Measurements from ENCODE around the gene CLIC5. TPM values are rescaled to one million over a fixed set of nuclear protein-coding genes. Genes with fewer than 3 reads are reported as not detected.

Gene CLIC5
- total RNA-seq, 1 experiment from 2014 or later: 0.20 TPM

DNA sequence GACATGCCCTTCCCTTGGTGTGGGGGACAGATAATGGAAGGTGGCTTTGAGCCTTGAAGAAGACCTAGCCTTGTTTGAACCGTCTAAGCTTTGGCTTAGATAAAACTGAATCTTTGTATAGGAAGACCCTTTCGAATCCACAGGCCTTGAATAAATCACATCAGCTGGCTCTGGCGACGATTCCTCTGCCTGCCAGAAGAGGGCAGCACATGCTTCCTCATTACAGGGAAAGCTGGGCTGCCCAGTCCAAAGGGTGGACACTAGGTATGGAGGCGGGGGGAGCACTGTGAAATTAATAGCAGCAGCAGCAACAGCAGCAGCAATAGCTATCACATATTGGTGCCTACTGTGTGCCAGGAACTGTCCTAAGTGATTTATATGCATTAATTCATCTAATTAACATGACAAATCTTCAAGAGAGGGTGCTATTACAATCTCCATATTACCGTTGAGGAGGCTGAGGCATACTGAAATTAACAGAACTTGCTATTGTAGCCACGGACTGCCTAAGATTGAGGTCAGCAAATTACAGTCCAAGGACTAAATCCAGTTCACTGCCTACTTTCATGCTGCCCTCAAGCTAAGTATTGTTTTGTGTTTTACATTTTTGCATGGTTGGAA, 85.1 kb downstream of the CLIC5 start:
- Histone ChIP-seq H2BK12ac (ENCODE audit: insufficient read length, low read depth, low read length) (no peak overlapping the region), H3K4ac (ENCODE audit: low read depth, low read length) (no peak overlapping the region), H3K18ac (ENCODE audit: insufficient read length, low read depth, low read length) (no peak overlapping the region), H4K8ac (replicated peaks; ENCODE audit: insufficient read length, low read depth, low read length) (no peak overlapping the region), H2BK120ac (ENCODE audit: low read depth, low read length, poor library complexity, severe bottlenecking) (no peak overlapping the region), H2BK15ac (ENCODE audit: low read depth, low read length) (no peak overlapping the region), H3K23ac (ENCODE audit: insufficient read length, low read depth, low read length) (no peak overlapping the region), H3T11ph (ENCODE audit: low read length) (no peak overlapping the region), H3K9me3 (ENCODE audit: control insufficient read depth, low read depth, low read length) (no peaks in the 10 kb centered on the region), H3K9ac (ENCODE audit: extremely low read depth, insufficient read length, low read length) (no peak overlapping the region), H2AFZ (ENCODE audit: low read length) (no peak overlapping the region), H2AK5ac (ENCODE audit: insufficient read length, low read length) (no peak overlapping the region), H4K5ac (ENCODE audit: insufficient read length, low read depth, low read length) (no peak overlapping the region), H3K27ac (ENCODE audit: insufficient read length, low read depth, low read length) (no peak overlapping the region), H3K79me2 (ENCODE audit: insufficient read depth, low read length) (no peaks in the 10 kb centered on the region), H3K23me2 (ENCODE audit: insufficient read length, low read depth, low read length, poor library complexity, severe bottlenecking) (no peaks in the 10 kb centered on the region), H3K56ac (ENCODE audit: insufficient read length, low read depth, low read length) (no peak overlapping the region), H3K4me1 (ENCODE audit: insufficient read depth, low read length) (peaks cover 13% of the 10 kb centered on the region; the same call in 1 of the 2 replicates), H4K91ac (ENCODE audit: insufficient read length, low read depth, low read length) (no peak overlapping the region), H3K79me1 (ENCODE audit: insufficient read depth, low read depth, low read length, poor library complexity, severe bottlenecking) (no peaks in the 10 kb centered on the region), H3K14ac (ENCODE audit: insufficient read depth, low read length) (no peak overlapping the region), H2BK5ac (ENCODE audit: insufficient read length, low read length) (no peak overlapping the region), H4K20me1 (ENCODE audit: control insufficient read depth, insufficient read depth, insufficient read length) (no peaks in the 10 kb centered on the region), H2BK20ac (ENCODE audit: low read depth, low read length, poor library complexity, severe bottlenecking) (no peak overlapping the region), H3K4me2 (ENCODE audit: insufficient read depth, insufficient read length, low read length) (no peak overlapping the region), H3K27me3 (ENCODE audit: insufficient read depth, low read length) (no peaks in the 10 kb centered on the region)
- no peak overlapping the region; a peak in 1 of 7 replicates for H3K27ac Mint-ChIP-seq
- TF ChIP-seq CTCF (conservative IDR thresholded peaks at IDR 0.05): peak; percentile 97
- peaks cover 0 to 1% (median 0%) of the 10 kb centered on the region in 3 experiments; a peak in 1 of 7 replicates for H3K36me3 Mint-ChIP-seq (ENCODE audit: insufficient read depth in 1 of 3, low read depth in 3 of 3)
- WGBS (ENCODE audit: extremely low coverage, insufficient read length, low lambda C conversion rate): no CpG with 5 or more reads among the region's 7 CpGs
- DNase-seq: peak; percentile 73
- H3K4me3 Mint-ChIP-seq: no peak overlapping the region; a peak in 1 of 5 replicates
- peaks cover 63 to 66% of the 10 kb centered on the region in 2 experiments for H3K4me1 Mint-ChIP-seq
- peaks cover 35% of the 10 kb centered on the region for H3K27me3 Mint-ChIP-seq (ENCODE audit: low read depth)
- no peaks in the 10 kb centered on the region; a peak in 1 of 5 replicates for H3K9me3 Mint-ChIP-seq

All from H9 (cell line).